DOHH2 (cell line): ENCODE results near the gene VPS41.

Experiments
- H3F3A ChIP-seq: fragments of 200-600 bp; sonication (generic), shearing (Covaris generic); 2 replicates; pipeline ENCODE4 v1.6.0; 2016; ENCODE audit warnings: antibody characterized with exemption, mild to moderate bottlenecking; ENCODE audit not compliant: control insufficient read depth, insufficient read depth
- H3K27ac ChIP-seq: fragments of 200-600 bp; sonication (generic); 2 replicates; pipeline ENCODE4 v1.5.1; 2014; ENCODE audit warnings: low read depth, mild to moderate bottlenecking, low read length, moderate library complexity
- H3K27me3 ChIP-seq: fragments of 200-600 bp; sonication (generic); 2 replicates; pipeline ENCODE4 v1.6.1; 2014; ENCODE audit warnings: mild to moderate bottlenecking, low read length, mixed read lengths; ENCODE audit not compliant: control insufficient read depth
- H3K36me3 ChIP-seq: fragments of 200-600 bp; sonication (generic); 2 replicates; pipeline ENCODE4 v1.6.1; 2014; ENCODE audit warnings: mild to moderate bottlenecking, low read length, moderate library complexity, mixed read lengths; ENCODE audit not compliant: control insufficient read depth
- H3K4me1 ChIP-seq: fragments of 200-600 bp; sonication (generic); 2 replicates; pipeline ENCODE4 v1.6.1; 2014; ENCODE audit warnings: mild to moderate bottlenecking, low read length, mixed read lengths; ENCODE audit not compliant: control insufficient read depth
- H3K4me2 ChIP-seq: fragments of 200-600 bp; sonication (generic); 2 replicates; pipeline ENCODE4 v1.6.0; 2014; ENCODE audit warnings: mild to moderate bottlenecking, low read length, moderate library complexity
- H3K4me3 ChIP-seq: fragments of 200-600 bp; sonication (generic); 2 replicates; pipeline ENCODE4 v1.5.1; 2014; ENCODE audit warnings: mild to moderate bottlenecking, low read length, mixed read lengths
- H3K79me2 ChIP-seq: fragments of 200-600 bp; sonication (generic); 2 replicates; pipeline ENCODE4 v1.6.1; 2014; ENCODE audit warnings: mild to moderate bottlenecking, low read length, mixed read lengths; ENCODE audit not compliant: control insufficient read depth
- H3K9me2 ChIP-seq: fragments of 200-600 bp; sonication (generic); replicated peaks from 2 replicates; pipeline ENCODE4 v1.6.1; 2014; ENCODE audit warnings: mild to moderate bottlenecking, low read length, mixed read lengths; ENCODE audit not compliant: control insufficient read depth
- H3K9me3 ChIP-seq: fragments of 200-600 bp; sonication (generic); 2 replicates; pipeline ENCODE4 v1.6.1; 2014; ENCODE audit warnings: antibody characterized with exemption, low read length, mixed read lengths; ENCODE audit not compliant: control insufficient read depth, insufficient read depth
- H4K20me1 ChIP-seq: fragments of 200-600 bp; sonication (generic); 2 replicates; pipeline ENCODE4 v1.6.0; 2014; ENCODE audit warnings: low read depth, mild to moderate bottlenecking, antibody characterized with exemption, low read length, moderate library complexity; ENCODE audit not compliant: control insufficient read depth, insufficient read depth
- EZH2phosphoT487 ChIP-seq: fragments of 200-600 bp; sonication (generic); IDR thresholded peaks from 2 replicates; pipeline ENCODE4 v1.6.1; 2017; ENCODE audit warnings: borderline replicate concordance, mild to moderate bottlenecking, antibody characterized with exemption, low read length, moderate library complexity, mixed read lengths
- TF ChIP-seq, protein P1 (sequence below): fragments of 200-600 bp; sonication (generic); IDR thresholded peaks from one replicate; pipeline ENCODE4 v1.5.1; 2014; ENCODE audit warnings: antibody characterized with exemption, mild to moderate bottlenecking, low read depth, low read length; ENCODE audit not compliant: poor library complexity, severe bottlenecking

Gene VPS41

DNA sequence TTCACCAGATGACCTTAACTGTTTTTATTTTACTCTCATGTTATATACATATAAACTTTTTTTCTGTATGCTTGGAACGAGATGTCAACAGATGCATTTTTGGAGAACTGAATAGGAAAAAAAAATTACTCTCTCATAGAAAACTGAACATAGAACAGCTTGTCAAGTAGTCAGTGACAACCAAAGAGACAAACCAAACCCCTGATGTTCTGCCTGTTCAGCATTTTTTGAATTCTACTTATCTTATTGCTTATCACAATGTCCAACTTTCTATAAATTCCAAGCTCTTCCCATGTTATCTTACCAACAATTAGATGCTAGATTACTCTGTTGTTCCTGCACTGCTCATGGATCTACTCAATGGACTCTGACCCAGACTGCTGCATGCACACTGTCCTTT, 95.2 kb downstream of the VPS41 start:
- Histone ChIP-seq H3K4me2 (no peak overlapping the region), H3K9me2 (no peaks in the 10 kb centered on the region), H3K36me3 (peaks cover 5% of the 10 kb centered on the region; the same call in 1 of the 2 replicates), H3K9me3 (no peaks in the 10 kb centered on the region), H4K20me1 (no peaks in the 10 kb centered on the region), H3K27me3 (no peaks in the 10 kb centered on the region), H3K4me1 (no peaks in the 10 kb centered on the region), H3K79me2 (no peaks in the 10 kb centered on the region), H3K4me3 (no peak overlapping the region), H3K27ac (no peak overlapping the region), H3F3A (no peaks in the 10 kb centered on the region)
- TF ChIP-seq, protein P1, sequence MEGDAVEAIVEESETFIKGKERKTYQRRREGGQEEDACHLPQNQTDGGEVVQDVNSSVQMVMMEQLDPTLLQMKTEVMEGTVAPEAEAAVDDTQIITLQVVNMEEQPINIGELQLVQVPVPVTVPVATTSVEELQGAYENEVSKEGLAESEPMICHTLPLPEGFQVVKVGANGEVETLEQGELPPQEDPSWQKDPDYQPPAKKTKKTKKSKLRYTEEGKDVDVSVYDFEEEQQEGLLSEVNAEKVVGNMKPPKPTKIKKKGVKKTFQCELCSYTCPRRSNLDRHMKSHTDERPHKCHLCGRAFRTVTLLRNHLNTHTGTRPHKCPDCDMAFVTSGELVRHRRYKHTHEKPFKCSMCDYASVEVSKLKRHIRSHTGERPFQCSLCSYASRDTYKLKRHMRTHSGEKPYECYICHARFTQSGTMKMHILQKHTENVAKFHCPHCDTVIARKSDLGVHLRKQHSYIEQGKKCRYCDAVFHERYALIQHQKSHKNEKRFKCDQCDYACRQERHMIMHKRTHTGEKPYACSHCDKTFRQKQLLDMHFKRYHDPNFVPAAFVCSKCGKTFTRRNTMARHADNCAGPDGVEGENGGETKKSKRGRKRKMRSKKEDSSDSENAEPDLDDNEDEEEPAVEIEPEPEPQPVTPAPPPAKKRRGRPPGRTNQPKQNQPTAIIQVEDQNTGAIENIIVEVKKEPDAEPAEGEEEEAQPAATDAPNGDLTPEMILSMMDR, result no peak
- TF ChIP-seq EZH2phosphoT487, result no peak

DNA sequence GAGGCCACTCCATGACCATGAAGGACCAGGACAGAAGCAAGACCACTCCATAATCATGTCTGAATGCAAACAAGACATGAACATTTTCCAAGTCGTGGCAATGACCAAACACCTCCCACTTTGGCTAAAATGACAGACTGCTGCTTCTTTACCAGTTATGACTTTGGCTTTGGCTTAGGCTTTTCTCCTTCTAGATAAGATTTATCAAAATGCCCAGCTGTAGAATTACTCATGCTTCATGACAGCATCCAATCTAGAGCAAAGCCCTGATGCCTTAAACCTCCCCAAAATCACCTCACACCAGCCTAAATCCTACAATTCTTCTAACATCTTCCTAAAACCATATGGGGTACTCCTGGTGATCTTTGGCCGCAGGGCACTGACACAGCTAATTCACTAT, 102.1 kb downstream of the VPS41 start:
- Histone ChIP-seq H3K9me2 (no peaks in the 10 kb centered on the region), H3K79me2 (no peaks in the 10 kb centered on the region), H4K20me1 (no peaks in the 10 kb centered on the region), H3F3A (no peaks in the 10 kb centered on the region), H3K9me3 (no peaks in the 10 kb centered on the region), H3K27ac (no peak overlapping the region), H3K4me1 (no peaks in the 10 kb centered on the region), H3K36me3 (no peaks in the 10 kb centered on the region), H3K27me3 (no peaks in the 10 kb centered on the region), H3K4me2 (no peak overlapping the region), H3K4me3 (no peak overlapping the region)
- TF ChIP-seq, protein P1, result no peak
- no peak for TF ChIP-seq EZH2phosphoT487

DNA sequence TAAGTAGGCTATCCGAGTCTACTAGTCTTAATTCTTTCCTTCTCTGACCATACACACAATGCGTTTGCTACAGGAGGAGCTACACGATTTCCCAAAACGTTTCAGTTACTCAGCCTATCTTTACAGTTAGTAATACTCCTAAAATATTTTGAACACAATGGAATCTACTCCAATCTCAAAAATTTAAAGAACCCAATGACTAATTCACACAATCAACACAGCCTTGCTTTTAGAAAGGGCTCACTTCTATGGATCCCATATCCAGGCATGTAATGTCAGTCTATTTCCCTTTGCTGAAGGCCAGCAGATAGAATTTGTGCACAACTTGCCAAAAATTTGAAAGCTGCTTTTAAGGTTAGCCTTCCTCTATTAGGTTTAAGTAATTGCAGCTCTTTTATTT, 107.2 kb downstream of the VPS41 start:
- Histone ChIP-seq H3K27ac (no peak overlapping the region), H3F3A (no peaks in the 10 kb centered on the region), H3K4me1 (no peaks in the 10 kb centered on the region), H3K36me3 (no peaks in the 10 kb centered on the region), H3K4me2 (no peak overlapping the region), H3K4me3 (no peak overlapping the region), H3K27me3 (no peaks in the 10 kb centered on the region), H3K9me2 (no peaks in the 10 kb centered on the region), H4K20me1 (no peaks in the 10 kb centered on the region), H3K79me2 (no peaks in the 10 kb centered on the region), H3K9me3 (no peaks in the 10 kb centered on the region)
- TF ChIP-seq, protein P1, result no peak
- TF ChIP-seq EZH2phosphoT487, result no peak
